WTC11 (cell line): ENCODE measurements around the gene NOD1. TPM values are rescaled to one million over a fixed set of nuclear protein-coding genes. Genes with fewer than 3 reads are reported as not detected.

Experiments used
- ATAC-seq: fragments of 200-7000 bp; cut with Tn5 transposase; 2 replicates; pipeline ENCODE4 v1.10.0; 2021; ENCODE audit warnings: mild to moderate bottlenecking, moderate library complexity
- CTCF ChIA-PET: fragments of 300-600 bp; sonication (Branson Sonifier 250); formaldehyde crosslinking; loops from one replicate; lab custom pipeline; 2021; ENCODE audit warnings: antibody characterized with exemption; lab: Charles Lee
- POLR2A ChIA-PET: fragments of 350-600 bp; sonication (Branson Sonifier 250); formaldehyde crosslinking; loops from one replicate; lab custom pipeline; 2021; ENCODE audit warnings: antibody characterized with exemption; lab: Charles Lee
- DNase-seq: peaks from one replicate; pipeline ENCODE4 v3.0.0; 2021; ENCODE audit warnings: low spot score
- H3K27ac Mint-ChIP-seq: 2 replicates; pipeline ENCODE4 v1.8.0; 2021; ENCODE audit warnings: mixed read lengths
- H3K27me3 Mint-ChIP-seq: 2 replicates; pipeline ENCODE4 v1.8.0; 2021; ENCODE audit warnings: low read depth, mild to moderate bottlenecking, moderate library complexity, mixed read lengths
- H3K36me3 Mint-ChIP-seq: 2 replicates; pipeline ENCODE4 v1.8.0; 2021; ENCODE audit warnings: mixed read lengths
- H3K4me1 Mint-ChIP-seq: 2 replicates; pipeline ENCODE4 v1.8.0; 2022; ENCODE audit warnings: mixed read lengths
- H3K4me3 Mint-ChIP-seq: 2 replicates; pipeline ENCODE4 v1.8.0; 2021; ENCODE audit warnings: mild to moderate bottlenecking, moderate library complexity, mixed read lengths
- H3K9me3 Mint-ChIP-seq: 2 replicates; pipeline ENCODE4 v1.8.0; 2021; ENCODE audit warnings: mixed read lengths
- CREM ChIP-seq: sonication (generic); formaldehyde crosslinking; IDR thresholded peaks from 2 replicates; pipeline ENCODE4 v1.8.1; 2022; ENCODE audit warnings: mild to moderate bottlenecking, missing genetic modification reagents, moderate library complexity
- ERG ChIP-seq: fragments of 250-450 bp; sonication (Bioruptor Pico); IDR thresholded peaks from 2 replicates; pipeline ENCODE4 v1.8.0; 2021; ENCODE audit warnings: mild to moderate bottlenecking
- FOXP1 ChIP-seq: sonication (generic); formaldehyde crosslinking; IDR thresholded peaks from 2 replicates; pipeline ENCODE4 v1.8.0; 2022; ENCODE audit warnings: missing genetic modification reagents, mild to moderate bottlenecking, moderate library complexity, borderline replicate concordance
- HMGA2 ChIP-seq: fragments of 250-450 bp; sonication (Bioruptor Pico); IDR thresholded peaks from 2 replicates; pipeline ENCODE4 v1.4.0; 2021; ENCODE audit warnings: mild to moderate bottlenecking, moderate library complexity
- HMGXB4 ChIP-seq: sonication (generic); formaldehyde crosslinking; IDR thresholded peaks from 2 replicates; pipeline ENCODE4 v1.8.1; 2023; ENCODE audit warnings: mild to moderate bottlenecking, moderate library complexity, missing genetic modification reagents
- IRF2 ChIP-seq: sonication (generic); formaldehyde crosslinking; IDR thresholded peaks from 2 replicates; pipeline ENCODE4 v1.8.0; 2022; ENCODE audit warnings: low read depth, missing genetic modification reagents, borderline replicate concordance
- JAZF1 ChIP-seq: fragments of 250-450 bp; sonication (Bioruptor Pico); IDR thresholded peaks from 2 replicates; pipeline ENCODE4 v1.9.0; 2021; ENCODE audit warnings: moderate library complexity, mild to moderate bottlenecking, inconsistent platforms
- KAT7 ChIP-seq: sonication (generic); formaldehyde crosslinking; IDR thresholded peaks from 2 replicates; pipeline ENCODE4 v1.8.1; 2023; ENCODE audit warnings: missing genetic modification reagents, mild to moderate bottlenecking, borderline replicate concordance
- PREB ChIP-seq: sonication (generic); formaldehyde crosslinking; IDR thresholded peaks from 2 replicates; pipeline ENCODE4 v1.8.1; 2022; ENCODE audit warnings: mild to moderate bottlenecking, missing genetic modification reagents, moderate library complexity, borderline replicate concordance
- PRRX2 ChIP-seq: fragments of 250-450 bp; sonication (Bioruptor Pico); IDR thresholded peaks from 2 replicates; pipeline ENCODE4 v1.8.0; 2021; ENCODE audit warnings: mild to moderate bottlenecking
- RELA ChIP-seq: sonication (generic); formaldehyde crosslinking; IDR thresholded peaks from 2 replicates; pipeline ENCODE4 v1.8.1; 2022; ENCODE audit warnings: missing genetic modification reagents, mild to moderate bottlenecking, borderline replicate concordance
- USF1 ChIP-seq: sonication (generic); formaldehyde crosslinking; IDR thresholded peaks from 2 replicates; pipeline ENCODE4 v1.8.0; 2022; ENCODE audit warnings: mild to moderate bottlenecking, missing genetic modification reagents
- ZBTB21 ChIP-seq: sonication (generic); formaldehyde crosslinking; IDR thresholded peaks from 2 replicates; pipeline ENCODE4 v1.8.1; 2023; ENCODE audit warnings: mild to moderate bottlenecking, missing genetic modification reagents, borderline replicate concordance
- ZNF416 ChIP-seq: fragments of 250-450 bp; sonication (Bioruptor Pico); IDR thresholded peaks from 2 replicates; pipeline ENCODE4 v1.9.0; 2021; ENCODE audit warnings: mild to moderate bottlenecking, inconsistent platforms
- total RNA-seq: library from RNA; stranded (reverse); gene quantifications from 3 replicates; pipeline ENCODE4 v1.2.3, GENCODE V29; 2021
- TF ChIP-seq, protein P1 (sequence below): sonication (generic); formaldehyde crosslinking; IDR thresholded peaks from 2 replicates; pipeline ENCODE4 v1.8.0; 2023; ENCODE audit warnings: missing genetic modification reagents, mild to moderate bottlenecking, borderline replicate concordance
- TF ChIP-seq, protein P2 (sequence below): sonication (generic); formaldehyde crosslinking; IDR thresholded peaks from 2 replicates; pipeline ENCODE4 v1.8.1; 2023; ENCODE audit warnings: mild to moderate bottlenecking, missing genetic modification reagents
- TF ChIP-seq, protein P3 (sequence below): fragments of 250-450 bp; sonication (Bioruptor Pico); IDR thresholded peaks from 2 replicates; pipeline ENCODE4 v1.9.0; 2021; ENCODE audit warnings: mild to moderate bottlenecking, borderline replicate concordance

Gene NOD1
- total RNA-seq, 1 experiment from 2014 or later = 6.4 TPM

DNA sequence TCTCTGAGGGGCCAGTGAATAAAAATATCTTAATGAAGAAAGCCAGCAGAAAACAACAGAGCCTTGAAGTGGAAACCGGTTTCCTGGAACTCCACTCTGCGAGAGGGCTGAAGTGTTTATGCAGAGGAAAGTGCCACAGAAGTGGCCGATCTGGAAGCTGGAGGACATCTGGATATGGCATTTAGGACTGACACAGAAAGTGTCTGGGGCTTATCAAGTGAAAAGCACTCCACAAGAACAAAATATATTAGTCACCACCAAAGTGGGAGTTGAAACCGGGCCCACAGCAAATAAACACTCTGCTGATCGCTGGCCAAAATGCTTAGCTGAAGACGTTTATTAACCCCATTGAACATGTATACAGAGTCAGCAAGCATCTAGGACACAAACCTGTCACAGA, 7.8 kb downstream of the NOD1 start:
- Mint-ChIP-seq H3K27ac (no peak overlapping the region), H3K36me3 (no peaks in the 10 kb centered on the region)
- POLR2A ChIA-PET = no interaction called here
- TF ChIP-seq, protein P1, sequence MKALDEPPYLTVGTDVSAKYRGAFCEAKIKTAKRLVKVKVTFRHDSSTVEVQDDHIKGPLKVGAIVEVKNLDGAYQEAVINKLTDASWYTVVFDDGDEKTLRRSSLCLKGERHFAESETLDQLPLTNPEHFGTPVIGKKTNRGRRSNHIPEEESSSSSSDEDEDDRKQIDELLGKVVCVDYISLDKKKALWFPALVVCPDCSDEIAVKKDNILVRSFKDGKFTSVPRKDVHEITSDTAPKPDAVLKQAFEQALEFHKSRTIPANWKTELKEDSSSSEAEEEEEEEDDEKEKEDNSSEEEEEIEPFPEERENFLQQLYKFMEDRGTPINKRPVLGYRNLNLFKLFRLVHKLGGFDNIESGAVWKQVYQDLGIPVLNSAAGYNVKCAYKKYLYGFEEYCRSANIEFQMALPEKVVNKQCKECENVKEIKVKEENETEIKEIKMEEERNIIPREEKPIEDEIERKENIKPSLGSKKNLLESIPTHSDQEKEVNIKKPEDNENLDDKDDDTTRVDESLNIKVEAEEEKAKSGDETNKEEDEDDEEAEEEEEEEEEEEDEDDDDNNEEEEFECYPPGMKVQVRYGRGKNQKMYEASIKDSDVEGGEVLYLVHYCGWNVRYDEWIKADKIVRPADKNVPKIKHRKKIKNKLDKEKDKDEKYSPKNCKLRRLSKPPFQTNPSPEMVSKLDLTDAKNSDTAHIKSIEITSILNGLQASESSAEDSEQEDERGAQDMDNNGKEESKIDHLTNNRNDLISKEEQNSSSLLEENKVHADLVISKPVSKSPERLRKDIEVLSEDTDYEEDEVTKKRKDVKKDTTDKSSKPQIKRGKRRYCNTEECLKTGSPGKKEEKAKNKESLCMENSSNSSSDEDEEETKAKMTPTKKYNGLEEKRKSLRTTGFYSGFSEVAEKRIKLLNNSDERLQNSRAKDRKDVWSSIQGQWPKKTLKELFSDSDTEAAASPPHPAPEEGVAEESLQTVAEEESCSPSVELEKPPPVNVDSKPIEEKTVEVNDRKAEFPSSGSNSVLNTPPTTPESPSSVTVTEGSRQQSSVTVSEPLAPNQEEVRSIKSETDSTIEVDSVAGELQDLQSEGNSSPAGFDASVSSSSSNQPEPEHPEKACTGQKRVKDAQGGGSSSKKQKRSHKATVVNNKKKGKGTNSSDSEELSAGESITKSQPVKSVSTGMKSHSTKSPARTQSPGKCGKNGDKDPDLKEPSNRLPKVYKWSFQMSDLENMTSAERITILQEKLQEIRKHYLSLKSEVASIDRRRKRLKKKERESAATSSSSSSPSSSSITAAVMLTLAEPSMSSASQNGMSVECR (CRISPR knock-in tag) = no peak
- TF ChIP-seq FOXP1 (CRISPR knock-in tag) (no peak), USF1 (CRISPR knock-in tag) (no peak)
- TF ChIP-seq, all 79 proteins: peak for 0
- DNase-seq (no peak), ATAC-seq (no peak)
- Mint-ChIP-seq H3K9me3 (no peaks in the 10 kb centered on the region), H3K4me1 (peaks cover 21% of the 10 kb centered on the region), H3K4me3 (no peak overlapping the region), H3K27me3 (no peaks in the 10 kb centered on the region)
- CTCF ChIA-PET = interaction anchor here (0.6 kb wide), 1 partner anchor 63 kb away, joined by 3 read pairs; no protein-coding TSS in a partner anchor

DNA sequence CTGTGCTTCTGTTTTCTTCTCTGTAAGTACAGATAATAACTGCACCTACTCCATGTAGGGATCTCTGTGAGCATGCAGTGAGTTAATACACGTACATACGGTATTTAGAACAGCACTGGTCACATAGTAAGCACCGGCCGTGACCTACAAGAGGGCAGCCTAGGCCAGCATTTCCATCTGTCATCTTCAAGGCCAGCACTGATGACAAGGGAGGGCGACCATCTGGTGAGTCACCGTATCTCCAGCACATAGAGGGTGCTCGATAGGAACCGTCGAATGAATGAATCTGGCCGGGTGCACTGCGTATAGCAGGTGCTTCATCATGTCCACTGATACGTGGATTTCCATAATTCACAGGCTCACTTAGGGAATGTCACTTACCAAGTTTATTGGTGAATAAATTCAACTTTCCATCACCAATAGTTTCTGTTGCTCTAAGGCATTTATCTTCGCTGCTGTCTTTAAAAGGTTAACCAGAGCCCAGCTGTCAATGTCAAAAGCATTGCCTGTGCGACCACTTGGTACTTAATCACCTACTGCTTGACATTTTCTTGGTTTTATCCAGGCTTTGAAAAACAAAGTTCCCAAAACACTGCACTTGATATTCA, 8.3 kb downstream of the NOD1 start:
- TF ChIP-seq CREM (CRISPR knock-in tag) (no peak), IRF2 (no peak), FOXP1 (CRISPR knock-in tag) (no peak), PREB (CRISPR knock-in tag) (no peak), HMGXB4 (no peak), JAZF1 (CRISPR knock-in tag) (no peak), PRRX2 (CRISPR knock-in tag) (no peak), ZBTB21 (CRISPR knock-in tag) (no peak), RELA (CRISPR knock-in tag) (no peak), ZNF416 (CRISPR knock-in tag) (no peak), HMGA2 (no peak), KAT7 (CRISPR knock-in tag) (no peak), ERG (CRISPR knock-in tag) (no peak)
- TF ChIP-seq, protein P2, sequence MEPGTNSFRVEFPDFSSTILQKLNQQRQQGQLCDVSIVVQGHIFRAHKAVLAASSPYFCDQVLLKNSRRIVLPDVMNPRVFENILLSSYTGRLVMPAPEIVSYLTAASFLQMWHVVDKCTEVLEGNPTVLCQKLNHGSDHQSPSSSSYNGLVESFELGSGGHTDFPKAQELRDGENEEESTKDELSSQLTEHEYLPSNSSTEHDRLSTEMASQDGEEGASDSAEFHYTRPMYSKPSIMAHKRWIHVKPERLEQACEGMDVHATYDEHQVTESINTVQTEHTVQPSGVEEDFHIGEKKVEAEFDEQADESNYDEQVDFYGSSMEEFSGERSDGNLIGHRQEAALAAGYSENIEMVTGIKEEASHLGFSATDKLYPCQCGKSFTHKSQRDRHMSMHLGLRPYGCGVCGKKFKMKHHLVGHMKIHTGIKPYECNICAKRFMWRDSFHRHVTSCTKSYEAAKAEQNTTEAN (CRISPR knock-in tag) = no peak
- TF ChIP-seq, protein P3, sequence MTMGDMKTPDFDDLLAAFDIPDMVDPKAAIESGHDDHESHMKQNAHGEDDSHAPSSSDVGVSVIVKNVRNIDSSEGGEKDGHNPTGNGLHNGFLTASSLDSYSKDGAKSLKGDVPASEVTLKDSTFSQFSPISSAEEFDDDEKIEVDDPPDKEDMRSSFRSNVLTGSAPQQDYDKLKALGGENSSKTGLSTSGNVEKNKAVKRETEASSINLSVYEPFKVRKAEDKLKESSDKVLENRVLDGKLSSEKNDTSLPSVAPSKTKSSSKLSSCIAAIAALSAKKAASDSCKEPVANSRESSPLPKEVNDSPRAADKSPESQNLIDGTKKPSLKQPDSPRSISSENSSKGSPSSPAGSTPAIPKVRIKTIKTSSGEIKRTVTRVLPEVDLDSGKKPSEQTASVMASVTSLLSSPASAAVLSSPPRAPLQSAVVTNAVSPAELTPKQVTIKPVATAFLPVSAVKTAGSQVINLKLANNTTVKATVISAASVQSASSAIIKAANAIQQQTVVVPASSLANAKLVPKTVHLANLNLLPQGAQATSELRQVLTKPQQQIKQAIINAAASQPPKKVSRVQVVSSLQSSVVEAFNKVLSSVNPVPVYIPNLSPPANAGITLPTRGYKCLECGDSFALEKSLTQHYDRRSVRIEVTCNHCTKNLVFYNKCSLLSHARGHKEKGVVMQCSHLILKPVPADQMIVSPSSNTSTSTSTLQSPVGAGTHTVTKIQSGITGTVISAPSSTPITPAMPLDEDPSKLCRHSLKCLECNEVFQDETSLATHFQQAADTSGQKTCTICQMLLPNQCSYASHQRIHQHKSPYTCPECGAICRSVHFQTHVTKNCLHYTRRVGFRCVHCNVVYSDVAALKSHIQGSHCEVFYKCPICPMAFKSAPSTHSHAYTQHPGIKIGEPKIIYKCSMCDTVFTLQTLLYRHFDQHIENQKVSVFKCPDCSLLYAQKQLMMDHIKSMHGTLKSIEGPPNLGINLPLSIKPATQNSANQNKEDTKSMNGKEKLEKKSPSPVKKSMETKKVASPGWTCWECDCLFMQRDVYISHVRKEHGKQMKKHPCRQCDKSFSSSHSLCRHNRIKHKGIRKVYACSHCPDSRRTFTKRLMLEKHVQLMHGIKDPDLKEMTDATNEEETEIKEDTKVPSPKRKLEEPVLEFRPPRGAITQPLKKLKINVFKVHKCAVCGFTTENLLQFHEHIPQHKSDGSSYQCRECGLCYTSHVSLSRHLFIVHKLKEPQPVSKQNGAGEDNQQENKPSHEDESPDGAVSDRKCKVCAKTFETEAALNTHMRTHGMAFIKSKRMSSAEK (CRISPR knock-in tag) = no peak
- ChIA-PET CTCF (interaction anchor here (0.6 to 2.1 kb wide), 7 partner anchors 8 to 305 kb away, joined by 3 to 17 read pairs (median 3); partner anchors contain the start of gene NOD1), POLR2A (interaction anchor here (1.7 kb wide), 1 partner anchor 8 kb away, joined by 7 read pairs; the partner anchor contains the start of gene NOD1)
- DNase-seq (no peak), ATAC-seq (no peak)
- H3K36me3 Mint-ChIP-seq = no peaks in the 10 kb centered on the region
- H3K4me3 Mint-ChIP-seq = no peak overlapping the region
- H3K27me3 Mint-ChIP-seq = no peaks in the 10 kb centered on the region
- H3K27ac Mint-ChIP-seq = peak overlapping the region; percentile 86
- H3K9me3 Mint-ChIP-seq = no peaks in the 10 kb centered on the region
- peaks cover 21% of the 10 kb centered on the region for H3K4me1 Mint-ChIP-seq
